ENCODE results near the gene RAI1.

The RAI1 gene

DNA sequence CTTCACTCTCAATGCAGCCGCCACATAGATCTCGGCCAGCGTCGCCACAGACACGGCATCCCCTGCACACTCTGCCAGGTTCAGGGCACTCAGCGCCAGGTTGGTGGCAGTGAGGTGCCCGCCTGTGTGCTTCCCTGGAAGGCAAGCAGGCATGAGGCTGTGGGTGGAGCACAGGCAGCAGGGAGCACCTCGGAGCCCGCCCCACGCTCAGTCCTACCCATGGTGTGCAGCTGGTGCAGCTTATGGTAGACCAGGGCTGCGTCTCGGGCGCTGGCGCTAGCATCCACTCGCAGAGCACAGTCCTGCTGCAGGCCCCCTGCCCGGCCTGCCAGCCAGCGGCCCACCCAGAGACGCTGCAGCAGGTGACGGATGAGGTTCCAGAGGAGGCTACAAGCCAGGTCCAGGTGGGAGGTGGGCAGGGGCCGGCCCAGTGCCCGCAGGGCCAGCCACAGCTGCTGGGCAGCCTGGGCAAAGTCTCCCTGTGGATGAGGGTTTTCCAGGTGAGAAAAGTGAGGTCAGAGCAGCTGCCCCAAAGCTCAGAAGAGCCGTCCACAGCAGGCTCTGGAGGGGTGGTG lies 135.1 kb downstream of the RAI1 start:
- DNase-seq (ENCODE audit: low spot score) = no peak

DNA sequence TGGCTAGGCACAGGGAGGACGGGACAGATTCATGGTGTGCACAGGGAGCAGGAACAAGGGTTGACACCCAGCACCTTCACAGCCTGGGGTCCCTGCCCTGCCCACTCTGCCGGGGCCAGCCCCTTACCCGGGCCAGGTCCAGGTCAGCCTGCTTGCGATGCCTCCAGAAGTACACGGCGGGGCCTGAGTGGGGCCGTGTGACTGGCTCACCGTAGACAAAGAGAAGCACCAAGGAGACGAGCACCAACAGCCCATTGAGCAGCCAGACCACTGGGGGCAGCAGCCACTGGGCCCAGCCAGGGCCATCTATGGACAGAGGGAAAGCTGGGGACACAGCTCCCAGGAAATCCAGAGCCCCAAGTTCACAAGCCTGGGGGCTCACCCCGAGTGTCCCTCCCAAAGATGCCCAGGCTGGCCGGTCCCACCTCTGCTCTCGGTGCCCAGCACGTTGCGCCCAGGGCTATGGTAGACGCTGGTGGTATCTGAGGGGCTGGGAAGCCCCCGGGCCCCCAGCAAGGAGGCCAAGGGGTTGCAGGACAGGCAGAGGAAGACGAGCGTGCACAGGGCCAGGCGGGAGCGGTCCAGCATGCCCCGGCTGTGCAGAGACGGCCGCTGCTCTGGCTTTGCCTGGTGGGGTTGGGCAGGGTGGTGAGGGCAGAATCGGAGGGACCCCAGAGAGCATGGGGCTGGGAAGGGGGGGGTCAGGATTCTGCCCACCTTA lies 135.7 kb downstream of the RAI1 start:
- no peak for DNase-seq (ENCODE audit: low spot score)

- no peak for DNase-seq (ENCODE audit: low spot score)
Observed at GRCh38 chr17:17817552-17817947, 136.3 kb downstream of the RAI1 start.

- DNase-seq (ENCODE audit: low spot score) = peak; percentile 84
Observed at GRCh38 chr17:17818088-17818526, 136.8 kb downstream of the RAI1 start.

GRCh38 chr17:17819111-17819510 lies 137.9 kb downstream of the RAI1 start:
- DNase-seq (ENCODE audit: low spot score) = no peak

GRCh38 chr17:17819561-17819995 lies 138.3 kb downstream of the RAI1 start:
- peak; percentile 75 for DNase-seq (ENCODE audit: low spot score)

- no peak for DNase-seq (ENCODE audit: low spot score)
Observed at GRCh38 chr17:17820046-17820445, 138.8 kb downstream of the RAI1 start.

GRCh38 chr17:17820463-17821158 lies 139.4 kb downstream of the RAI1 start:
- DNase-seq (ENCODE audit: low spot score) = no peak

- peak; percentile 88 for DNase-seq (ENCODE audit: low spot score)
Observed at GRCh38 chr17:17822189-17822588, 140.9 kb downstream of the RAI1 start.

DNA sequence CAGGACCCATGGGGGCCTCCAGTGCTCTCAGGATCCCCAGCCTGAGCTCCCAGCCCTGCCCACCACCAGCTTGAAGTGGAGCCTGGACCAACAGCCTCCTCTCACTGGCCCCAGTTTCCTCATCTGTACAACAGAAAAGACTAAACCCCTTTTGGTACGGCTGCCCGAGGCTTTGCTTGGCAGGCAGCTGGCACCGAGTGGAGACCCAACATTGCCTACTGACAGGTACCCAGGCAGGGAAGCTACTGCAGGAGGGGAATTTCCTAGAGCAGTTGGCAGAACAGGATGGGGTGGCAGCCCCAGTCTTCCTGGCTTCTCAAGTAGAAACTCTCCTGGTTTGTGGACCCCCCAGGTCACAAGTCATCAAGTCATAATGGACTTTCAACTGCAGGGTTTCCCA lies 141.4 kb downstream of the RAI1 start:
- DNase-seq (ENCODE audit: low spot score) = no peak

- peak; percentile 100 for DNase-seq (ENCODE audit: low spot score)
Observed at GRCh38 chr17:17823433-17824118, 142.3 kb downstream of the RAI1 start.

GRCh38 chr17:17824119-17824782 lies 143.0 kb downstream of the RAI1 start:
- DNase-seq (ENCODE audit: low spot score) = no peak

GRCh38 chr17:17824783-17825614 lies 143.7 kb downstream of the RAI1 start:
- DNase-seq (ENCODE audit: low spot score) = peak; percentile 61

GRCh38 chr17:17826342-17826713 lies 145.1 kb downstream of the RAI1 start:
- no peak for DNase-seq (ENCODE audit: low spot score)

GRCh38 chr17:17826942-17827785 lies 145.9 kb downstream of the RAI1 start:
- DNase-seq (ENCODE audit: low spot score) = no peak

DNA sequence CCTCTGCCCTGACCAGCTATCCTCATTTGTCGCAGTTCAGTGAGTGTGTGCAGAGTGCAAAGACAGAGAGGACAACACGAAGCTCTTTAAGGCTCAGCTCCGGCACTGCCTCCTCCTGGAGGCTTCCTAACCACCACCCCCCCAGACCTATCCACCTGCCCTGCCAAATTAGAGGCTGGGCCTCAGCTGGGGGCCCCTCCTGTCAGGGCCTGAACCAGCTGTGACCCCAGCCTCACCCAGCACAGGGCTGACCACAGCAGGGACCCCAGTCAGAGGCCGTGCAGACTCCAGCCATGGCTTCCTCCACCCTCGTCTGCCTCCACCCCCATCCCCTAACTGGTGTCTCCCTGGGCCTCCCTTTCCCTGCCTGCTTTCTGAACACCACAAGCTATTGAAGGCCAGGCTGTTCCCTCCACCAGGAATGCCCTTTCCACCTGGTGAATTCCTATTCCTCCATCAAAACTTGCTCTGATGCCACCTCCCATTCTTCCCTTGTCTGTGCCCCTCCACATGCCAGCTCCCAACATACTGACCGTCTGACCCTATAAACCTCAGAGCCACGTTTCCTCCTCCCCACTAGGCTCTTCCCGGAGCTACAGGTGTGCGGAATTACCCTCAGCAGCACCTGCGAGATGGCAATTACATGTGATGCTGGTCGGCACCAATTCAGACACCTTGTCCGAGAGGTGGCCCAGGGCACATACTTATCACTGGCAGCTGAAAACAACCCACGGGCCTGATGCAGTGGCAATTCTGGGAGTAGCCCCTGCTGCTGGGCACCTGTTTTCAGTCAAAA lies 146.8 kb downstream of the RAI1 start:
- DNase-seq (ENCODE audit: low spot score) = no peak

GRCh38 chr17:17830269-17830567 lies 149.0 kb downstream of the RAI1 start:
- no peak for DNase-seq (ENCODE audit: low spot score)

GRCh38 chr17:17830740-17831207 lies 149.5 kb downstream of the RAI1 start:
- no peak for DNase-seq (ENCODE audit: low spot score)

GRCh38 chr17:17831208-17832031 lies 150.2 kb downstream of the RAI1 start:
- DNase-seq (ENCODE audit: low spot score) = no peak
